Activated CD4-positive, alpha-beta T cell treated with anti-CD3 and anti-CD28 coated beads, Interleukin-2, Interleukin-4, amounts not matched to agents 100 ng/mL and 50 ng/mL, durations not matched to agents 16 hours and 8 hours (primary cell): ENCODE measurements around the gene ATG10.
"Not testable (repeated sequence)": the region's sequence is repeated elsewhere in the genome, so short reads cannot be mapped to it uniquely, and the experiment has no call there.

Experiments used
- DNase-seq: peaks from one replicate; pipeline ENCODE4 v3.0.0-alpha.2; 2020; ENCODE audit warnings: low spot score

Gene ATG10

GRCh38 chr5:82225525-82226172 lies 253.8 kb downstream of the ATG10 start:
- peak; percentile 72 for DNase-seq

- DNase-seq: no peak
These were observed 263.1 kb downstream of the ATG10 start for GRCh38 chr5:82234885-82235284.

DNA sequence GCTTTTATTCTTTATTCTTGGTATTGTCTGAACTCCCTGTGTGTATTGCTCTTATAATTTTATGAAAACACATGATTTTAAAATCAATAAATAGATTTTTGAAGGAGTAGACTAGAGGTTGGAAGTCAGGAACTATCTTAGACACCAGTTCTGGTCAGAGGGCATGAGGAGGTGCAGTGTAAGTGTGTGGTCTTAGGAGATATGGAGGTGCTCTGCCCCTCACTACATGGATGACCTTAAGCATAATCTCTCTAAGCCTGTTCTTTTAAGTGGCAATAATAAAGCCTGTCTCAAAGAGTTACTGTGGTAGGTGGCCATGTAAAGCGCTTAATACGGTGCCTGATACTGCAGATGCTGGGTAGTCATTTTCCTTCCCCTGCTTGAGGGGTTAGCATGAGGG lies 272.3 kb downstream of the ATG10 start:
- DNase-seq: no peak

DNA sequence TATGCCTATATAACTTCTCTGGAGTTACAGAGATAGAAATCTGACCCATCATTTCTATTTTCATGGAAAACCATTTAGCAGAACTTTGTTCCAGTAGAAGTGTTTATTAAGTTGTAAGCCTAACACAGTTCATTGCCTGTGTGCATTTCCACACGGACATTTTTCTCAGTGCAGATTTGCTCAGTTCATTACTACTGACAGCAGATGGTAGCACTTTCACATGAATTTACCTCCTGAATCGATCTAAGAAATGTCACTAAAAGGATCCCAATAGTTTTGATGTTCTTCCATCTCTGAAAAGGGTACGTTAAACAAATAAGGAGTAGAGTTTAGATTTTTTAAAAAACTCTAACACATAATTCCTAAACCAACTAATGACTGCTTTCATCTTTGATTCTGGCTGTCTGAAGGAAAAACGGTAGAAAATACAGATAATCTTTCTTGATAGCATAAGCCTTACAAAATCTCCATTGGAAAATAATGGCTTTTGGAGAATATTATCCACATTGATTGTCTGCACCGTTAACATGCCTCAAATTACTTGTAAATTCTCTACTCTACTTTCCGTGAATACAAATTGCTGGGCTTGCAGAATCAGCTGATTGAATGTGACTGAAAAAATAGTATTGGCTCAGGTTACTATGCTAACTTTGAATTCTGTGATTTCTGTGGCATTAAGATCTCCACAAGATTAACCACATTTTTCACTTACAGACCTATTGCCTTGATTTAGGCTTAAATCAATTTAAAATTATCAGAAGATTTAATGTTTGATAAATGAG lies 273.2 kb downstream of the ATG10 start:
- DNase-seq: no peak

DNA sequence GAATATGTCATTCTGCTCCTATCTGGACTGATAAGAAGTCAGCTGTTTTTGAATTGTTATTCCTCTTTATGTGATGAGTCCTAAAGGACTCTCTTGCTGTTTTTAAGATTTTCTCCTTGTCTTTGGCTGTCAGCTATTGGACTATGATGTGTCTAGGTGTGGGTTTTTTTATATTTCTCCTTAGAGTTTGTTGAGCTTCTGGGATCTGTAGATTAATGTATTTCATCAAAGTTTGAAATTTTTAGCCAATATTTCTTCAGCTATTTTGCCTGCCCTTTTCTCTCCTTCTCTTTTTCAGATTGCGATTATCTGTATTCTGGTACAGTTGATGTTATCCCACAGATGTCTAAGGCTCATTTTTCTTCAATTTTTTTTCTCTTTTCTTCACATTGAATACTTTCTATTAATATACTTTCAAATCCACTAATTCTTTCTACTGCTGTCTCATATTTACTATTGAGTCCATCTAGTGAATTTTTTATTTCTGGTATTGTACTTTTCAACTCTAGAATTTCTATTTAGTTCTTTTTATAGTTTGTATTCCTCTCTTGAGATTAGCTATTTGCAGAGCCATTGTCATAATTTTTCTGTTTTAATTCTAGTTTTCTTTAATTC lies 275.2 kb downstream of the ATG10 start:
- DNase-seq: no peak

GRCh38 chr5:82252744-82253143 lies 280.9 kb downstream of the ATG10 start:
- DNase-seq: no peak

- peak; percentile 39 for DNase-seq
These were observed 284.0 kb downstream of the ATG10 start for GRCh38 chr5:82255844-82256243.

DNA sequence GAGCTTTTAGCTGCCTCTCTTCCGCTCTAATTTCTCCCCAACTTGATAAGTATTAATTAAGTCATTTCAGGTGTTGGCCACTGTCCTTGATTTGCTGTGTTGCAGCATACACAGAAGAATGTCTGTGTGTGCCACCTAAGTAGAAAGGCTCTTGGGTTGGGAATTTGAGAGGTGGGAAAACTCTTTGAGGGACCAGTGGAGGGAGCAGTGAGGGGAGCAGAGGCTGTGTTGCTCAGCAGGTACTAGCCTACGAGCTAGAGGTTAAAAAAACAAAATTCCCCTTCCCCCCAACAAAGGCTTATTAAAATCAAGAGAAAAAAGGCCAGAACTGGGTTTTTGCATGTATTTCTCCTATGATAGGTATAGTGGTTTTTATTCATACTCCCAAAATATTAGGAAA lies 285.4 kb downstream of the ATG10 start:
- DNase-seq: no peak

DNA sequence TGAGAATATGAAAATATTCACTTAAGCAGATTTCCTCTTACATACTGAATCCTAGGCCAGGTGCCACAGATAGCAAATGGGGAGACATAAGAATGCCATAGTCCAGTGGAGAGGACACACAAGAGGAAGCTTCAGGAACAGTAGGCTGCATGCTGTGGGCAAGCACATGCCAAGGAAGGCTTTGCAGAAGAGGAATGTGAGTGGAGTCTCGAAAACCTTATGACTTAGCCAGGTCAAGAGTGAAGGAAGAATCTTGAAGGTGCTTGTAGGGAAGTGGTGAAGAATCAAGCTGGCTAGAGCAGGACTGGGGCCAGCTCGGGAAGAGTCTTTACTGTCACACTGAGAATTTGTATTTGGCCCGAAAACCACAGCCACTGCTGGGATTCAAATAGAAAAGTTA lies 285.9 kb downstream of the ATG10 start:
- no peak for DNase-seq

DNA sequence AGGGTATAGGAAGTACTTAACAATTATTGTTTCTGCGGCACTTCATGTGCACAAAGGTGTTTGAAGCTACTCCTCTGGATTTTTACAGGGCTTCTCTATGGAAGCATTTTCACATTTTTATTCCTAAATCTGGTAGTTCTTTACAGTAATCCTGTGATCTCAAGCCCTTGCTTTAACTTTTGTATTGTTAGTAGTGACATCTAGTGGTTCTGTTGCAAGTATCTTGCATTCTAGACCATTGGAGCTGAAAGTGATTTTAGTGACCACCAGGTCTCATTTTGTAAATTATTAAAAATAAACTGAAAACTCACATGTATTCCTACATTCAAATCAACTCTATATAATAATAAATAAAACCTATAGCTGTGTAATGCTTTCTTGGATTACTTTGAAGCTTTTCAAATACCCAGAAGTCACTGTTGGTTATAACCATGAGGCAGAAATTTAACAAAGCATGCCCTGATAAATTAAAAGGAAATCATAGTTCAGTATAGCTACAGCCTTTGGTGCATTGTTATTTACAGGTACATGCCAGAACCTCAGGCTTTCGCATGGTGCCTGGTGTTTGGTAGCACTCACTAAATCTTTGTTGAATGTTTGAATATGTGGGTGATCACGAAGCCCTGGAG lies 287.5 kb downstream of the ATG10 start:
- DNase-seq: no peak

DNA sequence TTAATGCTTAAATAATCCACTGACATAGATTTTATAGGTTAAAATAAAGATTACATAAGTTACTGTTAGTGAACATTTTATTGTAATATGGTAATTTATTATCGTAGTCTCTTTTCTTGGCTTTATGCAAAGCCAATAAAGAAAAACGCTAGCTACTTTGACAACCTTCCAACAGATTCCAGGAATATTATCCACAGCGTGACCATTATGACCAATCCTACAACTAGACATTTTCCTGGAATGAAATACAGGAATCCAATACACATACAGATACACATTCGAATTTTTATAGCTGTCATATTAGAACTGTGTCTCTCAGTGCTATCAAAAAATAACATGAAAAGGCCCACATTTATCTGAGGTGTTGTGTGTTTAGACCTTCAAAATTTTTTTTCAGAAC lies 293.2 kb downstream of the ATG10 start:
- DNase-seq: no peak

- DNase-seq: peak; percentile 28
These were observed 295.6 kb downstream of the ATG10 start for GRCh38 chr5:82267297-82267933.

GRCh38 chr5:82269363-82269762 lies 297.5 kb downstream of the ATG10 start:
- DNase-seq: not testable (repeated sequence)

DNA sequence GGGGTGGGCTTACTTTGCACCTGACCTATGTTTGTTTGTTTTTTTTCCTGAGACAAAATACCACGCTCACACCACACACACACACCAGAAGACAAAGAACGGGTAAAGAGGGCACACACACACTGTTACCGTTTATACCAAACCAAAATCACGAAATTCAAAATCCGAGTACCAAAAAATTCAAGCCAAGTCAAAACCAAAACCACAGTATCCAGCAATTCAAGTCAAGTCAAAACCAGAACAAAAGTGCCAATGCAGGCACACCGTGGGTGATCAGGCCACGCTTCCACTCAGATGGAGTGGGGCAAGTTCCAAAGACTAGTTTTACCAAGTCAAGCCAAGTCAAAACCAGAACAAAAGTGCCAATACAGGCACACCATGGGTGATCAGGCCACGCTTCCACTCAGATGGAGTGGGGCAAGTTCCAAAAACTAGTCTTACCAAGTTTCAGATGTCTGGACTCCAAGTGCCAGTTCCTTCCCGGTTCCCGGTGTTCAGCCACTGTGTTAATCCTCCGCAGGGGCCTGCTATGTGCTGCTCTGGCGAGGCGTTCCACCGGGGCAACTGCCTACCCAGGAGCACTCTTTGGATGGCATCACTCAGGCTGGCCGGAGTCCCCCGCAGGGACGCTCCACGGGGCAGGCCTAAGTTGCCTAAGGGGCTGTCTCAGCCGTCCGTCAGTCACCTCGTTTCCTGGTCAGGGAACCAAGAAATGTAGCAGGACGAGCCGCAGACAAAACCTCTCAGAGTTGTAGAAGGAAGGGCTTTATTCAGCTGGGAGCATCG lies 300.9 kb downstream of the ATG10 start:
- DNase-seq: peak; percentile 49

DNA sequence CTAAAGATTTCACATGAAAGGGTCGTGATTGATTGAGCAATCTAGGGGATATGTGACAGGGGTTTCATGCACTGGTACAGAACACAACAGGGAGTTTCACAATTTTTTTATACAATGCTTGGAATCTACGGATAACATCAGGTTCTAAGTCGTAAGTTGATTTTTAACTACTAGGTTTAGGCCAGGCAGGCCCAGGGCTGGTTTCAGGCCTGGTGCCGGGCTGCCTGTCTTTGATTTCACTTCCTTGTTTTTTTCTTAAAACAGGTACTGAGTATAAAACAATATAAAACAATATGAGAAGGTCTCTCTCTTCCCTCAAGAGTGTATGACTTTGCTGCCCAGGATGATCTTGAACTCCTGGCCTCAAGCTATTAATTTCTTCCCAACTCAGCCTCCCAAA lies 301.6 kb downstream of the ATG10 start:
- DNase-seq: not testable (repeated sequence)

- no peak for DNase-seq
These were observed 302.8 kb downstream of the ATG10 start for GRCh38 chr5:82274343-82275211.

DNA sequence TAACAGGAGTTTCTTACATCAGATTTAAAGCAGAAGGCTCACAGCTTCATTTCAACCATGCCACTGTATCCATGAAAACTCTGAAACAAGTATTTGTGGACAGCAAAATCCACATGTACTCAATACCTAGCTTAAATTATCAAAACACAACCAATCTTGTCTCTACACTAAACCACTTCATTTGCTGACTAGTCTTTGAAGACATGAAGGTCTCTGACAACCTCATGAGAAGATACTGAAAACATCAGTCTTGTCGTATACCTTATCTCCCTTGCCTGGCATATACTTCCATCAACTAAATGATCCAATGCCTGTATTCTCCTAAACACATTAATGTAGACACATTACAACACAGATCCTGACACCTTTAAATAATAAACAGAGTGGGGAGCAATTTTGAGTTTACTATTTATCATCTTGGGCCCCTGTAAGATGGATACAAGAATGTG lies 303.4 kb downstream of the ATG10 start:
- DNase-seq: no peak

DNA sequence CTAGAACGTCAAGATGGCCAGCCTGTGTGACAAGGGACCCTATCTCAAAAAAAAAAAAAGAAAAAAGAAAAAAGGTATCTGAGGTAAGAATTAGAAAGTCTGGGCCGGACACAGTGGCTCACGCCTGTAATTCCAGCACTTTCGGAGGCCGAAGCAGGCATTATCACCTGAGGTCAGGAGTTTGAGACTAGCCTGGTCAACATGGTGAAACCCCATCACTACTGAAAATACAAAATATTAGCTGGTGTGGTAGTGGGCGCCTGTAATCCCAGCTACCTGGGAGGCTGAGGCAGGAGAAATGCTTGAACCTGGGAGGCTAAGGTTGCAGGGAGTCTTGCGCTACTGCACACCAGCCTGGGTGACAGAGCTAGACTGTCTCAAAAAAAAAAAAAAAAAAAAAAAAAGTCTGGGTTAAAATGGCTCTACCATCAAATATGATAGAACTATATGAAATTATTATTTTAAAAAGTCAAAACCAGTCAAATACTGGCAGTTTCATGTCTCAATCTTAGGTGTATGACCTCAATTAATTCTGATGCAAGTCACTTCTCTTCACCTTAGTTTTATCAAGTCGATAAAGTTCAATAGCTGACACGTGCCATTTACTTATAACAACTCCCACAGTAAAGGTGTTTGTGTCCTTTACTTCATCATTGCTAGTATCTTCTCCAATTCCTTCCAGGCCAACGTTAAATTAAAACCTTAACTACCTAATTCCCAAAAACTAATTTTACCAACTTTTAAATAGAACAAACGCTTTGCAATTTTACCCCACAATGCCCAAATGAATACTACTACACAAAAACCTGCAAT lies 305.2 kb downstream of the ATG10 start:
- DNase-seq: peak; percentile 18

GRCh38 chr5:82277613-82277986 lies 305.8 kb downstream of the ATG10 start:
- peak; percentile 18 for DNase-seq
